H1 (cell line): ENCODE results near the gene MIEN1. TPM values are rescaled to one million over a fixed set of nuclear protein-coding genes. Genes with fewer than 3 reads are reported as not detected.

Experiments
- CTCF ChIA-PET: fragments of 300-600 bp; sonication (Branson Sonifier 250); formaldehyde crosslinking; loops from one replicate; lab custom pipeline; 2021; ENCODE audit not compliant: partially characterized antibody; lab: Charles Lee
- POLR2A ChIA-PET: fragments of 300-600 bp; sonication (Branson Sonifier 250); formaldehyde crosslinking; loops from one replicate; lab custom pipeline; 2021; ENCODE audit warnings: inconsistent platforms; ENCODE audit not compliant: partially characterized antibody; lab: Charles Lee
- DNase-seq, 2 experiments: peaks; one replicate each; pipeline versions ENCODE4 v3.0.0 to v3.0.0-alpha.2; 2010 to 2022; ENCODE audit warnings: low spot score in 2 of 2, low read depth in 1 of 2, mixed read lengths in 1 of 2
- FAIRE-seq: peaks from 2 replicates; lab custom pipeline; 2011; peaks lifted over from hg19 to GRCh38; lab: Jason Lieb, UNC
- H2AFZ ChIP-seq: 2 replicates; pipeline ENCODE4 v1.8.1; 2012; ENCODE audit warnings: low read length, inconsistent platforms
- H2AK5ac ChIP-seq: 2 replicates; pipeline ENCODE4 v1.6.1; 2013; ENCODE audit warnings: low read depth, low read length
- H2BK120ac ChIP-seq: replicated peaks from 2 replicates; pipeline ENCODE3; 2013; ENCODE audit warnings: low read depth, low read length, inconsistent platforms
- H2BK12ac ChIP-seq: 2 replicates; pipeline ENCODE4 v1.6.1; 2013; ENCODE audit warnings: low read depth, low read length
- H2BK15ac ChIP-seq: 2 replicates; pipeline ENCODE4 v1.6.1; 2013; ENCODE audit warnings: low read length
- H2BK20ac ChIP-seq: 2 replicates; pipeline ENCODE4 v1.6.1; 2013; ENCODE audit warnings: low read length
- H2BK5ac ChIP-seq: 2 replicates; pipeline ENCODE4 v1.6.1; 2013; ENCODE audit warnings: low read depth, low read length
- H3K14ac ChIP-seq: 2 replicates; pipeline ENCODE4 v1.6.1; 2013; ENCODE audit warnings: inconsistent platforms; ENCODE audit not compliant: insufficient read length
- H3K18ac ChIP-seq: 2 replicates; pipeline ENCODE4 v1.6.1; 2013; ENCODE audit warnings: low read length; ENCODE audit errors: extremely low read depth
- H3K23ac ChIP-seq: 2 replicates; pipeline ENCODE4 v1.6.1; 2013; ENCODE audit warnings: inconsistent platforms; ENCODE audit not compliant: insufficient read length
- H3K23me2 ChIP-seq: 2 replicates; pipeline ENCODE4 v1.6.1; 2013; ENCODE audit warnings: low read depth, low read length
- H3K27ac ChIP-seq: 2 replicates; pipeline ENCODE4 v1.6.1; 2011; ENCODE audit warnings: low read depth, low read length, inconsistent platforms
- H3K27me3 ChIP-seq, 4 experiments: replicated peaks in 1 of 4; 1 replicate in 1 of 4; 2 replicates in 3 of 4; pipeline versions ENCODE4 v1.6.1 to v1.8.1; 2011 to 2013; ENCODE audit warnings: low read length in 3 of 4, mild to moderate bottlenecking in 3 of 4, inconsistent platforms in 2 of 4, mixed read lengths in 2 of 4, moderate library complexity in 1 of 4; ENCODE audit not compliant: control insufficient read depth in 3 of 4, insufficient read depth in 3 of 4; ENCODE audit errors: extremely low read depth in 1 of 4
- H3K36me3 ChIP-seq, 4 experiments: 2 replicates each; pipeline versions ENCODE4 v1.6.1 to v1.8.1; 2011 to 2013; ENCODE audit warnings: mild to moderate bottlenecking in 4 of 4, low read length in 3 of 4, moderate library complexity in 2 of 4, control low read depth in 1 of 4, inconsistent platforms in 1 of 4; ENCODE audit not compliant: insufficient read depth in 4 of 4, control insufficient read depth in 2 of 4
- H3K4ac ChIP-seq: replicated peaks from 2 replicates; pipeline ENCODE3; 2013; ENCODE audit warnings: low read length, low read depth, mixed read lengths, inconsistent platforms; ENCODE audit not compliant: insufficient read length
- H3K4me1 ChIP-seq, 4 experiments: replicated peaks in 1 of 4; 1 replicate in 1 of 4; 2 replicates in 3 of 4; pipeline versions ENCODE4 v1.6.1 to v1.8.1; 2011 to 2013; ENCODE audit warnings: low read length in 3 of 4, inconsistent platforms in 2 of 4, mixed read lengths in 1 of 4; ENCODE audit not compliant: insufficient read depth in 4 of 4, control insufficient read depth in 3 of 4
- H3K4me2 ChIP-seq, 2 experiments: 2 replicates each; pipeline versions ENCODE4 v1.6.1 to v1.8.1; 2011 to 2013; ENCODE audit warnings: low read depth in 2 of 2, low read length in 2 of 2, control low read depth in 1 of 2, inconsistent platforms in 1 of 2, mild to moderate bottlenecking in 1 of 2; ENCODE audit not compliant: insufficient read depth in 1 of 2
- H3K4me3 ChIP-seq, 4 experiments: fragments of 200-600, 300-600 bp in 1 of 4; sonication (generic), shearing (Covaris generic), sonication (Bioruptor Twin) in 1 of 4; 2 replicates each; pipeline versions ENCODE4 v1.5.1 to v1.8.1; 2011 to 2016; ENCODE audit warnings: low read length in 4 of 4, low read depth in 3 of 4, control low read depth in 2 of 4, inconsistent platforms in 2 of 4, mild to moderate bottlenecking in 2 of 4, mixed read lengths in 1 of 4, moderate library complexity in 1 of 4; ENCODE audit not compliant: insufficient read depth in 2 of 4; ENCODE audit errors: extremely low read depth in 1 of 4
- H3K56ac ChIP-seq: replicated peaks from 2 replicates; pipeline ENCODE3; 2013; ENCODE audit warnings: low read depth, mild to moderate bottlenecking, mixed read lengths, low read length, inconsistent platforms; ENCODE audit not compliant: insufficient read length
- H3K79me1 ChIP-seq: 2 replicates; pipeline ENCODE4 v1.6.1; 2013; ENCODE audit warnings: low read depth, low read length, control low read depth
- H3K79me2 ChIP-seq, 2 experiments: 2 replicates each; pipeline versions ENCODE4 v1.6.1 to v1.8.1; 2012 to 2013; ENCODE audit warnings: low read length in 2 of 2, mild to moderate bottlenecking in 2 of 2, inconsistent platforms in 1 of 2; ENCODE audit not compliant: insufficient read depth in 2 of 2, control insufficient read depth in 1 of 2
- H3K9ac ChIP-seq, 4 experiments: replicated peaks in 1 of 4; 1 replicate in 1 of 4; 2 replicates in 3 of 4; pipeline versions ENCODE4 v1.6.1 to v1.8.1; 2011 to 2013; ENCODE audit warnings: low read depth in 3 of 4, low read length in 3 of 4, control low read depth in 2 of 4, mild to moderate bottlenecking in 2 of 4, moderate library complexity in 2 of 4, inconsistent platforms in 1 of 4; ENCODE audit errors: extremely low read depth in 1 of 4
- H3K9me3 ChIP-seq, 2 experiments: 2 replicates each; pipeline versions ENCODE4 v1.6.1 to v1.8.1; 2012 to 2013; ENCODE audit warnings: mild to moderate bottlenecking in 2 of 2, moderate library complexity in 2 of 2, control low read depth in 1 of 2, inconsistent platforms in 1 of 2, low read depth in 1 of 2, low read length in 1 of 2, mixed read lengths in 1 of 2; ENCODE audit not compliant: insufficient read depth in 2 of 2
- H4K20me1 ChIP-seq, 2 experiments: replicated peaks in 1 of 2; 2 replicates each; pipeline versions ENCODE3 to v1.8.1; 2011 to 2013; ENCODE audit warnings: inconsistent platforms in 2 of 2, low read length in 2 of 2, mild to moderate bottlenecking in 1 of 2; ENCODE audit not compliant: insufficient read depth in 2 of 2, control insufficient read depth in 1 of 2
- H4K5ac ChIP-seq: 2 replicates; pipeline ENCODE4 v1.6.1; 2013; ENCODE audit warnings: low read length, low read depth, mixed read lengths, inconsistent platforms; ENCODE audit not compliant: insufficient read length
- H4K8ac ChIP-seq: 2 replicates; pipeline ENCODE4 v1.8.0; 2013; ENCODE audit warnings: mild to moderate bottlenecking, moderate library complexity, low read length, inconsistent platforms; ENCODE audit not compliant: insufficient read depth; ENCODE audit errors: extremely low read depth
- H4K91ac ChIP-seq: replicated peaks from 2 replicates; pipeline ENCODE3; 2013; ENCODE audit warnings: low read length, mixed read lengths, inconsistent platforms; ENCODE audit not compliant: insufficient read length
- EGR1 ChIP-seq: IDR thresholded peaks from 2 replicates; pipeline ENCODE4 v1.6.1; 2011; ENCODE audit warnings: low read depth, low read length, borderline replicate concordance
- EZH2 ChIP-seq: fragments of 200-600 bp; sonication (generic); IDR thresholded peaks from 2 replicates; pipeline ENCODE4 v1.7.1; 2012; ENCODE audit warnings: low read depth, mild to moderate bottlenecking, moderate library complexity, low read length, inconsistent platforms; ENCODE audit not compliant: severe bottlenecking
- HDAC6 ChIP-seq: IDR thresholded peaks from one replicate; pipeline ENCODE4 v1.7.1; 2012; ENCODE audit warnings: low read depth, mild to moderate bottlenecking, inconsistent platforms, low read length, moderate library complexity
- RNF2 ChIP-seq: fragments of 200-900, 300-1000 bp; sonication (generic); IDR thresholded peaks from 2 replicates; pipeline ENCODE4 v1.7.1; 2016; ENCODE audit warnings: borderline replicate concordance, low read depth, mild to moderate bottlenecking, antibody characterized with exemption, low read length; ENCODE audit not compliant: poor library complexity, severe bottlenecking; ENCODE audit errors: missing control alignments
- SIRT6 ChIP-seq: IDR thresholded peaks from one replicate; pipeline ENCODE4 v1.7.1; 2012; ENCODE audit warnings: low read length, inconsistent platforms
- SP1 ChIP-seq: IDR thresholded peaks from 2 replicates; pipeline ENCODE4 v1.6.1; 2011; ENCODE audit warnings: low read depth, low read length
- TCF12 ChIP-seq: IDR thresholded peaks from 2 replicates; pipeline ENCODE4 v1.6.1; 2011; ENCODE audit warnings: low read depth, mild to moderate bottlenecking, low read length
- WGBS, 2 experiments: shearing (Covaris generic) in 1 of 2; methylation state at CpG; one replicate each; pipeline versions ENCODE4 v1.1.6 to v1.1.7; 2013 to 2015; ENCODE audit warnings: low lambda C conversion rate in 2 of 2, mixed read lengths in 2 of 2, inconsistent platforms in 1 of 2, low coverage in 1 of 2, missing lambda C conversion rate in 1 of 2; ENCODE audit not compliant: insufficient replicate concordance in 2 of 2, insufficient coverage in 1 of 2, insufficient read length in 1 of 2; ENCODE audit errors: extremely low coverage in 1 of 2, missing lambda C conversion rate in 1 of 2; 5-methylcytosine and 5-hydroxymethylcytosine counted together
- polyA plus RNA-seq, 7 experiments: library from polyadenylated mRNA; depleted of rRNA in 3 of 7; stranded (reverse) in 5 of 7; unstranded in 2 of 7; fragments of >200 nt in 5 of 7; fragments of 200-250 nt in 2 of 7; gene quantifications; 1 replicate in 5 of 7; 2 replicates in 1 of 7; 4 replicates in 1 of 7; pipeline versions ENCODE4 v1.2.1 to v1.2.3, GENCODE V29; 2011 to 2013; ENCODE audit warnings: missing spikeins in 2 of 7, mixed read lengths in 2 of 7
- total RNA-seq: library from RNA; stranded (reverse); fragmentation: NEBNext Ultra II Directional; extraction: Animal tissue kit (Norgen Biotek cat#: 25700); gene quantifications from 2 replicates; pipeline ENCODE4 v1.2.1, GENCODE V29; 2021
- TF ChIP-seq, protein P1 (sequence below), 3 experiments: IDR thresholded peaks; 1 replicate in 2 of 3; 2 replicates in 1 of 3; pipeline versions ENCODE4 v1.5.1 to v1.6.1; 2011; ENCODE audit warnings: low read length in 3 of 3, mild to moderate bottlenecking in 3 of 3, inconsistent platforms in 2 of 3, low read depth in 1 of 3, moderate library complexity in 1 of 3; ENCODE audit not compliant: insufficient read depth in 1 of 3; ENCODE audit errors: control extremely low read depth in 1 of 3
- TF ChIP-seq, protein P2 (sequence below): IDR thresholded peaks from 2 replicates; pipeline ENCODE4 v1.6.1; 2011; ENCODE audit warnings: low read length, improper control_type of control experiment

The MIEN1 gene
- total and polyA plus RNA-seq, 2 of the 8 experiments (the other 6 are each of a cell fraction or from before 2014, with no cell fraction given), result 29.6 to 54.9 TPM

DNA sequence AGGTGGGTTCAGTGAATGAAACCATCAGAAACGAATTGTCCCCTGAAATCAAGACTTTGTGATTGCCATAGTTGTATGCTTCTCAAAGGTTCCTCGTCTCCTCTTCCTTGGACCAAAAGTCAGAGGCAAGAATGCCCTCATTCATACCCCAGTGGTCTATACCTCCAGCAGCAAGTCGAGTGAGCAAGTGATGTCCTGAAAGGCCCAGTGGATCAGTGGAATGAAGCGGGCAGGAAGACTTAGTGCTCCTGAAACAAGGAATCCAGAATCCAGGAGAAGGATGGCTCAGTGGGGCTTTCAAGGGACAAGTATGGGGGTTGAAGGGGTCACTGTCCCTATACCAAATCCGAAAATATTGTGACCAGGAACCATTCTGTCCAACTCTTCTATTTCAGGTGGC, 35.7 kb downstream of the MIEN1 start:
- Histone ChIP-seq H3K36me3 (no peaks in the 10 kb centered on the region), H3K27me3 (no peaks in the 10 kb centered on the region), H3K18ac (peak overlapping the region; percentile 66; the same call in 1 of the 2 replicates), H4K5ac (no peak overlapping the region), H2BK20ac (peak overlapping the region; percentile 1; the same call in 1 of the 2 replicates), H2BK15ac (no peak overlapping the region), H3K56ac (no peak overlapping the region), H4K8ac (no peak overlapping the region), H3K79me2 (peaks cover 0 to 16% of the 10 kb centered on the region in 2 experiments; a peak in 2 of 4 replicates), H3K4me3 (no peak overlapping the region), H3K9me3 (no peaks in the 10 kb centered on the region), H2BK5ac (peak overlapping the region; percentile 95; the same call in 1 of the 2 replicates), H3K4ac (no peak overlapping the region), H2AFZ (no peak overlapping the region), H4K20me1 (no peaks in the 10 kb centered on the region), H3K14ac (no peak overlapping the region), H3K4me1 (peaks cover 18 to 32% (median 22%) of the 10 kb centered on the region in 4 experiments), H3K23me2 (peaks cover 3% of the 10 kb centered on the region; the same call in 1 of the 2 replicates), H3K9ac (no peak overlapping the region), H2AK5ac (no peak overlapping the region), H2BK12ac (0 out of 2 replicates have a peak overlapping the region, but pooled peaks have one; percentile 86), H4K91ac (peak overlapping the region; percentile 45), H3K23ac (no peak overlapping the region), H3K4me2 (peak overlapping the region in 1 of 2 experiments; percentile 7; a peak in 1 of 4 replicates), H3K79me1 (peaks cover 2% of the 10 kb centered on the region; the same call in 1 of the 2 replicates), H2BK120ac (no peak overlapping the region), H3K27ac (no peak overlapping the region)
- POLR2A ChIA-PET, result interaction anchor here (0.6 to 38.1 kb wide), 6 partner anchors 12 to 60 kb away, joined by 3 to 708 read pairs (median 5); partner anchors contain the start of genes PGAP3, PNMT and TCAP
- no peak for DNase-seq
- 77% methylated on average over 5 of the region's 5 CpGs; no CpG with 5 or more reads in 1 of the 2 experiments for WGBS, 2 experiments
- FAIRE-seq, result no peak
- CTCF ChIA-PET, result interaction anchor here (0.6 to 52.4 kb wide), 9 partner anchors 11 to 1109 kb away, joined by 3 to 1885 read pairs (median 4); partner anchors contain the start of genes MIEN1, PPP1R1B and STARD3
- TF ChIP-seq, protein P1, sequence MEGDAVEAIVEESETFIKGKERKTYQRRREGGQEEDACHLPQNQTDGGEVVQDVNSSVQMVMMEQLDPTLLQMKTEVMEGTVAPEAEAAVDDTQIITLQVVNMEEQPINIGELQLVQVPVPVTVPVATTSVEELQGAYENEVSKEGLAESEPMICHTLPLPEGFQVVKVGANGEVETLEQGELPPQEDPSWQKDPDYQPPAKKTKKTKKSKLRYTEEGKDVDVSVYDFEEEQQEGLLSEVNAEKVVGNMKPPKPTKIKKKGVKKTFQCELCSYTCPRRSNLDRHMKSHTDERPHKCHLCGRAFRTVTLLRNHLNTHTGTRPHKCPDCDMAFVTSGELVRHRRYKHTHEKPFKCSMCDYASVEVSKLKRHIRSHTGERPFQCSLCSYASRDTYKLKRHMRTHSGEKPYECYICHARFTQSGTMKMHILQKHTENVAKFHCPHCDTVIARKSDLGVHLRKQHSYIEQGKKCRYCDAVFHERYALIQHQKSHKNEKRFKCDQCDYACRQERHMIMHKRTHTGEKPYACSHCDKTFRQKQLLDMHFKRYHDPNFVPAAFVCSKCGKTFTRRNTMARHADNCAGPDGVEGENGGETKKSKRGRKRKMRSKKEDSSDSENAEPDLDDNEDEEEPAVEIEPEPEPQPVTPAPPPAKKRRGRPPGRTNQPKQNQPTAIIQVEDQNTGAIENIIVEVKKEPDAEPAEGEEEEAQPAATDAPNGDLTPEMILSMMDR (IDR thresholded peaks at IDR 0.05; ENCODE audit: control extremely low read depth in 1 of 3, insufficient read depth in 1 of 3, low read depth in 1 of 3, low read length in 3 of 3), result no peak
- TF ChIP-seq TCF12 (no peak), EZH2 (no peak), EGR1 (no peak), SP1 (no peak), HDAC6 (no peak), RNF2 (no peak), SIRT6 (no peak)
- TF ChIP-seq, protein P2, sequence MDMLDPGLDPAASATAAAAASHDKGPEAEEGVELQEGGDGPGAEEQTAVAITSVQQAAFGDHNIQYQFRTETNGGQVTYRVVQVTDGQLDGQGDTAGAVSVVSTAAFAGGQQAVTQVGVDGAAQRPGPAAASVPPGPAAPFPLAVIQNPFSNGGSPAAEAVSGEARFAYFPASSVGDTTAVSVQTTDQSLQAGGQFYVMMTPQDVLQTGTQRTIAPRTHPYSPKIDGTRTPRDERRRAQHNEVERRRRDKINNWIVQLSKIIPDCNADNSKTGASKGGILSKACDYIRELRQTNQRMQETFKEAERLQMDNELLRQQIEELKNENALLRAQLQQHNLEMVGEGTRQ, result no peak
